Activated T-helper 9 cell treated with anti-CD3 and anti-CD28 coated beads, Interleukin-2, amount 50 U/mL, for 16 hours (primary cell): ENCODE data around the gene DEPDC5.

Source experiments
- DNase-seq: peaks from one replicate; pipeline ENCODE4 v3.0.0-alpha.2; 2020; ENCODE audit warnings: low read depth

DEPDC5 gene

DNA sequence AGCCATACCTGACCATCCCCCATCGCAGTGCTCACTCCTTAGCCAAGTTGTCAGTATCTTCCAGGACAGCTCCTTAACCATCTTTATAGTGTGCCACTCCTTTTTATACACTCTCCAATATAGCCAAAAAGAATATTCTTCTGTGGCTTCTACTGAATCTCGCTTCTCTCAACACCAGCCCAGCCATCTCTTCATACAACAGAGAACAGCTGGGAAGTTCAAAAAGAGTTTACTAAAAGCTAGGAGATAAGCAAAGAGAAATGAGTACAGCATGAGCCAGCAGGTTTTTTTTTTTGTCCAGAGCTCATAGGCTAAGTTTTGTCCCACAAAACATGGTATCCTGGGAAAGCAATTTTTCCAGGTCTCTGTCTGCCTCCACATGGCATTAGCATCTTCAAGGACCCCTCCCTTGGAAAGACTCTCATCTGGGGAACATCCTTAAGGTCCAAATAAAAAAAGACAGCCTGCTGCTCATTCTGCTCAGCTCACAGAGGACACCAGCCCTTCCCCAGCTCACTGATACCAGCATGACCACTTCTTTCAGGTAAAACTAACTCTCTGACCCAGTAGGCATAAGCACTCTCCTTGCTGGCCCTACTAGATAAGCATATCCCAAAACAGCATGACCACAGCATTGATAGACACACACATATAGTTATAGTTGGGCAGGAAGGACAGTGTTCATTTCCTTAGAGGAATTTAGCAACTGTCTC lies 141.7 kb downstream of the DEPDC5 start:
- no peak for DNase-seq

DNA sequence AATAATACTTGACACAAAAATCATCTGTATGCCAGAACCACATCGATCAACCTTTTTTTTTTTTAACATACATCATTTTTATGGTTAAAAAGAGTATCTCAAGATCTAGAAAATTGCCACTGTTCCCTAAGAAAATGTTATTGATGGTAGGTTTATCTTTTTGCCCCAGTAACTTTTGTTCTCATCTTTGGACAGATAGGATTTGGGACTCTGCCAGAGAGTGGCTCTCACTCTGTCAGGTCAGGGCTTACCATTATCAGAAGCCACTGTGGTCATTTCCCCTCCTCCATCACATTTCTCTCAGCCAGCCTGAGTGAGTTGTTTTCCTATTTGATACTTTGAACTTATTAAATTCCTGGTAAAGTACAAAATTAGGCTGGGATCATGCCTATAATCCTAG lies 142.7 kb downstream of the DEPDC5 start:
- DNase-seq = no peak

DNA sequence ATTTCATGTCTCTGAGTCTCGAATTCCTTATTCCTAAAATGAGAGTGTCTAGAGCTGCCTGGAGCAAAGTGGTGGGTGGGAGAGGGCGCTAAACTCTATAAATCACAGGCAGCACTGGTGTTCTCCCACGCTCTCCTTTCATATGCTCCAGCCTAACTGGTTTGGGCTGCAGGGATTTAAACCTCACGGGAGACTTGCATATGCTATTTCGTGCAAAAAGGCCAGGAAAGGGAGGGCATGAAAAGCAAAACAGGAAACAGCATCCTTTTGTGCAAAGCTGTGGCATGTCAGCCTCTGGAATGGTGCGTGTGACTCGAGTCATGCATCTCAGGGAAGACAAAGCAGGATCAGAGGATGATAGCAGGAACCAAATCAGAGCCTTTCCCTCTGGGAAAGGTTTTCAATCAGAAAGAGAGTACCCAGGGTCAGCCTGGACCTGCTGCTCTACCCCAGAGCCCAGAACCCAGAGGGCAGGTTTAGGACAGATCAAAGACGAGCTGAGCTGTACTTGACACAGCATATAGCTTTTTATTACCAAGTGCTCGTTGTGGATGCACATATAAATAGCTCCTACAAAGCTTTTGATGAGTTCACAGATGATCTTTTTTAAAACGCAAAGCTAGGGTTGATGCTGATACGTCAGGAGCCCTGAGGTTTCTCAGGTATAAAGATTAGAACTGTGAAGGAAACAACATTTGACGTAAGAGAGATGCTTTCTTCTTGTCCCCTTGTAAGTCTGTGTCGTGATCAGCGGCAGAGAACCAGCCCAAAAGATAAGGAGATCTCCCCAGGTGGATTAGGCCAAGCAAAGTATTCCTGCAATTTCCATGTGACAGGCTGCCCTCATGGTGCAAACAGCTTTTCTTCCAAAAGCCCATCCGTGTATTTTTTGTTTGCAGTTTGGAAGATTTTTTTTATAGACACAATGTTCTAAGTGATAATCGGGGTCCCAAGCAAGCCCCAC lies 144.3 kb downstream of the DEPDC5 start:
- DNase-seq = no peak

DNA sequence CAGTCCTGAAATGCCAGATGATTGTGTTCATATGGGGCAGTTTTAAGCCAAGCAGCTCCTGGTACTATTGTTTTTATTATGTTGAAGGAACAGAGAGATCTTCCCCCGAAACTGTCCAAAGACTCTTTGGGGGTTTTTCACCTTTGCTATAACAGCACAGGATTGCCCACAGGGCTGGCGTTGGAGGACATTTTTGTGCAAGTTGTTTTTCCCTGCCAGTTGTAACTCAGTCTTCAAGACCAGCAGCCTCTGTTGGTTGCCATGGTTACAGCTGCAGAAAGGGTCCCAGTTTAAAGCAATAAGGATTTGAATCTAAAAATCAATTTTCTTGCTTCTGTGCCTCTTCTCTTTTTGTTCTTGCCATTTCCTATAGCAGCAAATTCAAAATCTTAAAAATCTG lies 145.1 kb downstream of the DEPDC5 start:
- DNase-seq = no peak

DNA sequence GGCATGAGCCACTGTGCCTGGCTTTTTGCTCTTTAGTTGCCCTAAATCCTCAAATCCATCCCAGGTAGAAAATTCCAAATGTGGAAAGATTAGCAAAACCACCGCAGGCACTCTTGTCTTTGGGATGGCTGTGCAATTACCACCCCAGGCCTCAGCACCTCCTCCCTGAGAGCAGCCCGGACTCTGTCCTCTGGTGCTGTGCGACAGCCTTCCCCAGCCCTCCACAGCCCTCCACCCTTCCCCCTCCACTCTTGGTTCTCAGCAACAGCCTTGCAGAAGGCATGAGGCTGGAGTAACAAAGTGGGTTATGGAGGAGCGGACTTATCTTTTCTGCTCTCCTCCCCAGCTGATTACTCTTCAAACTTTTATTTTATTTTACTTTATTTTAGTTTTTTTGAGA lies 145.8 kb downstream of the DEPDC5 start:
- no peak for DNase-seq

DNA sequence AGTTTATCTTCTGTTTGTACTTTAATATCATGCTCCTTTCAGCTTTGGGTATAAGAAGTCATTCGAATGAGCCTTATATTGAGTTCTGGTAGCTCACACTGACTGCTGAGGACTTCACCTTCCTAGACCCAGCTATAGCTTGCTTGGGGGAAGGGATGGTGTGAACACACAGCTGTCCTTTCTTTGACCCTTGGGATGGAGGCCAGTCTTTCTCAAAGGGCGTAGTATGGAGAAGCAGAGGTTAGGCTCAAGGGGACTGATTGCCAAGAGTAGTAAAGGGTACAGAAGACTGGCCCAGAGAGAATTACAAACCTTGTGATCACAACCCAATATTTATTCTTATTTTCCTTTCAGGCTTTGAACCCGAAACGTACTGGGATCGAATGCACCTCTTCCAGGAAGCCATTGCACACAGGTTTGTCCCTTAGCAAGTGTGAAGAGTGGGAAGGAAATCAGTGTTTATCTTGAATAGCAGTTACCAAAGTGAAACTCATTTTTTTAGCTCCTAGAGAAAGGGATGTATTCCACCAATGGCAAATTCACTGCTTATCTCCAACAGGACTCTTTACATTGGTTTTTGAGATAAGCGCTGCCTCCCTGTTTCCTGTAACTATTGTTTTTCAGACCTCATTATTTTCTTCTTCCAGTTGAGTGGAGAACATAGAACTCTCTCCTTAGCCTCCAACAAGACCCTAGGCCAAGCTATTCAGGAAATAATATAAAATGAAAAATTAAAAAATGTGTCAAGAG lies 147.7 kb downstream of the DEPDC5 start:
- no peak for DNase-seq

DNA sequence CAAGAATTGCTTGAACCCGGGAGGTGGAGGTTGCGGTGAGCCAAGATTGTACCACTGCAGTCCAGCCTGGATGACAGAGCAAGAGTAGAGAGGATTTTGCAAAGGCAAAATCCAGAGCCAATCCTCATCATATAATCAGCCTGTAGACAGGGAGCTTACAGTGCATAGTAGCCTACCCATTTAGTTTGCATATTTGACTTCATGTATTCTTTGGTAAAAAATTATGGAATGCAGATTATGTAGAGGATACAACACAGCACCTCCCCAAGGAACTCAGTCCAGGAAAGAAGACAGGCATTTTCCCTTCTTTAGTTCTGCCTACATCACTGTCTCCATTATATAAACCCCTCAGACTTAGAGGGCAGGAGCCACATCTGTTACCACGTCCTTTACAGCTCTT lies 150.8 kb downstream of the DEPDC5 start:
- DNase-seq = no peak

DNA sequence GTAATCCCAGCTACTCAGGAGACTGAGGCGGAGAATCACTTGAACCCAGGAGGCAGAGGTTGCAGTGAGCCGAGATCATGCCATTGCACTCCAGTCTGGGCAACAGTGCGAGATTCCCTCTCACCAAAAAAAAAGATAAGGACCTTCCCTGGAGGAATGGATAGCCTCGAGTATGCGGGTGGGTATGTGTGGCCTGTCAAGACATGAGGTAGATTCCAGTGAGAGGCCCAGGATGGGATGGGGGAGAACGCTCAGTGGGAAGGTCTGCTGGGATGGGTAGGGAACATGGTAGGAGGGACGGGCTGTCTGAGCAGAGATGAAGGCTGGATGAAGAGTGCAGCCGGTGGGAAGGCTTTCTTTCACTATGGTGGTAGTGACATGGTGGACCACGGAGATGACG lies 151.5 kb downstream of the DEPDC5 start:
- DNase-seq = no peak

DNA sequence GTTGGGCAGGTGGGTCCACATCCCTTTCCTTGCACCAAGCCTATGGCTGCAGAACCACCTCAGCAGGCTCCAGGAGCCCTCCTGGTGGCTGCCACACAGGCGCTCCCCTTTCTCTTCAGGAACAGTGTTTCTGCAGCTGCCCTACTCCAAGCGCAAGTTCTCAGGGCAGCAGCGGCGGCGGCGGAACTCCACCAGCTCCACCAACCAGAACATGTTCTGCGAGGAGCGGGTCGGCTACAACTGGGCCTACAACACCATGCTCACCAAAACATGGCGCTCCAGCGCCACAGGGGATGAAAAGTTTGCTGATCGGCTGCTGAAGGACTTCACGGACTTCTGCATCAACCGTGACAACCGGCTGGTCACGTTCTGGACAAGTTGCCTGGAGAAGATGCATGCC lies 152.3 kb downstream of the DEPDC5 start:
- no peak for DNase-seq

DNA sequence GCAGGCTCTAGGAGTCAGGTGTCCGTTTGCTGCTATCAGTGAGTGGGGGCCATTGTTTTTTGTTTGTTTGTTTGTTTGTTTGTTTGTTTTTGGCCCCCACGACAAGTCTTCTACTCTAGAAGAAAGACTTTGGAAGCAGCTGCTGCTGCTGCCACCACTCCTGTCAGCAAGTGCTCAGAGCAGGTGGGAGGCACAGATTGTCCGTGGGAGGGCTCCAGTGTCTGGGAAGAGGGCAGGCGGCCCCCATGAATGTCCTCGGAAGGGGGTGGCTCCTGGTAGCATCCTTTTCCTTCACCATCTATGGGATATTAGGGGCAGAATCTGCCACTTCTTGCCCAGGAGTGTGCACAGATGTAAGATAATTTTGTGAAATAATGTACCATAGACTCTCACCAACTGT lies 152.8 kb downstream of the DEPDC5 start:
- DNase-seq = no peak

DNA sequence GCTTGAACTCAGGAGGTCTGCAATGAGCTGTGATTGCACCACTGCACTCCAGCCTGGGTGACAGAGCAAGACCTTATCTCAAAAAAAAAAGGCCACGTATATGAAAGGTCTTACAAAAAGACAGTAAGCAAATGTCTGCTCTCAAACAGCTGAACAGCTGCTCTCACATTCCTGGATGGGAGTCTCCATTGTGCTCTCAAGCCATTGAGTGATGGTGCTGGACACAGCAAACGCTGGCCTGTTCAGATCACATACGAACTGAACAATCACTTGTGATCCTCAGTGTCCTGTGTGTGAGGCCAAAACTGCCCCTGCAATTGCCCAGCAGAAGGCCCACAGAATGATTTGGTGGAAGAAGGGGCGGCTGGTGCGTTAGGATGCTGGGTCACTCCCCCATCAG lies 156.2 kb downstream of the DEPDC5 start:
- no peak for DNase-seq

DNA sequence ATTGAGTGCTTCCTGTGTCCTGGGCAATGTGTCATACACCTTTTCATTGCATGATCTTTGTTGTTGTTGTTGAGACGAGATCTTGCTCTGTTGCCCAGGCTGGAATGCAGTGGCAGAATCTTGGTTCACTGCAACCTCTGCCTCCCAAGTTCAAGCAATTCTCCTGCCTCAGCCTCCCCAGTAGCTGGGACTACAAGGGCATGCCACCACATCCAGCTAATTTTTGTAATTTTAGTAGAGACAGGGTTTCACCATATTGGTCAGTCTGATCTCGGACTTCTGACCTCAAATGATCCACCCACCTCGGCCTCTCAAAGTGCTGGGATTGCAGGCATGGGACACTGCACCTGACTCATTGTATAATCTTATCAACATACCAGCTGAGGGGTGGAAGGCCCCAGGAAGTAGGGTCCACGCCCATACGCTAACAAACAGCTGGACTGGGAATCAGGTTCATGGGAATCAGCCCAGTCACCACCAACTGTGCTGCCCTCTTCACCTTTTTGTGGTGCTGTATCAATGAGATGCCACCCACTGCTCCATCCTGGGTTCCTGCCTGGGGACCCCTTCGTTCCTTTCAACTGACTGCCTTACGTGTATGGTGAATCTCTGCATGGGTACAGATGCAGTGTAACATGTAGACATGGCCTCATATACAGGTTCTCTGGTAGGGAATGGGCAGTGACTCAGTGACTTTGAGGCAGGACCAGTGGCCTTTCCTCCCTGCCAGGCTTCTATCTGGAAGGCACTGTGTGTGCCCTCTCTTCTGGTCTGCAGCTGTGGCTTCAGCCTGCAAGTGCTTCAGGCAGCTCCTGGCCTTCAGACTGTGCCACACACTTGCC lies 158.0 kb downstream of the DEPDC5 start:
- no peak for DNase-seq

DNA sequence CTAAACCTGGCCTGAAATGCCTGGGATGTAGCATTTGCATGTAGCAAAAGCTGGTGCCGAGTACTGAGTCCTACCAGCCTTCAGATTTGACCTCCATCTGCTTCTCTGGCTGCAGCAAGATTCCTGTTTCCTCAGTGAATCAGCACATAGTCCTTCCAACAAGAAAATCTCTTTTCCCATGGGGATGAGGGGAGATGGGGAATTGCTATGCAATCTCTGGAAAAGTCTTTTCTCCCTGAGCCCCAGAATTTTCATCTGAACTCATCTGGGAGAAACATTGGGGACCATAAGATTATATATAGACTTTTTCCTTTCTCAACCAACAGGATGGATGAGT lies 158.6 kb downstream of the DEPDC5 start:
- DNase-seq = no peak

DNA sequence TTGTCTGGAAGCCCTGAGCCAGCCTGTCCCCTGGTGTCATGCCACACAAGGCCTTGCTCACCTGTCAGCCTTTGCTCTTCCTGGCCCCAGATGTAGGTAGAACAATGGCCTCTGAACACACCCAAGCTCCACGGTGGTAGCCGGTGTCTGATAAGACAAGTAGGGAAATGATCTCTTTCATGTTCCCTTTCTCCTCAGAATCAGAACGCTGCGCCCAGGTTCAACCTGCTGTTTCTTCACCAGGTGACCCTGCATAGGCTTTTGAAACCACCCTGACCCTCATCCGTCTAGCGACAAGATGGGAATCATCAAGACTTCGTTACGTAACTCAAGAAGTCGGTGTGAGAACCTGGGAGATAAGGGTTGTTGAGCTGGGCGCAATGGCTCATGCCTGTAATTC lies 161.8 kb downstream of the DEPDC5 start:
- no peak for DNase-seq

DNA sequence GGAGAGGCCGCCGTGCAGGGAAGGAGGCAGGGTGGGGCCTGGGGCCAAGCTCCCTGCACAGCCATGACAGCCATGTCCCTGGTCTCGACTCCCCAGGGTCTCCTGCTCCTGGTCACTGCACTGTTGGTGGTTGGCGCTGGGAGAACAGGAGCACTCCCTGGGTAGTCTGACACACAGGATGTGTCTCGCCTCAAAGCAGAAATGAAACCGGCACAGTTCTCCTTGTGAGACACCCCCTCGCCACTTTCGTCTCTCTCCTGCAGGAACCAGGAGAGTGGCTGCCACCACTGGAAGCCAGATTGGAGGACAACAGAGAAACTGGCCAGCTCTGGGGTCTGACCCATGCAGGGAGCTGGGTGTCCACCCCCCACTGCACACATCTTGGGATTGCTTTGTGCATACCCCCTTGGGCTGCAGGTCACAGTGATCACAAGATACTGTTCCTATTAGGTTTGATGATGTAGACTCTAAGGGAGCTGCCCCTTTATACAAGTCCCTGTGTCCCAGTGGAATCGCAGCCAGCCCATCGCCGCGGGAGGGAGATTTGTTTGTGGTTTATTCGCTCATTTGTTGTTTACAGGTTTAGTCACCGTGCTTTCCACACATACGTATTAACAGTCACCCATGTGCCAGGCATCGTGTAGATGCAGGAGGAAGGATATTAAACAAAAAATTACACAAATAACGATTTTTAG lies 163.6 kb downstream of the DEPDC5 start:
- DNase-seq = no peak

DNA sequence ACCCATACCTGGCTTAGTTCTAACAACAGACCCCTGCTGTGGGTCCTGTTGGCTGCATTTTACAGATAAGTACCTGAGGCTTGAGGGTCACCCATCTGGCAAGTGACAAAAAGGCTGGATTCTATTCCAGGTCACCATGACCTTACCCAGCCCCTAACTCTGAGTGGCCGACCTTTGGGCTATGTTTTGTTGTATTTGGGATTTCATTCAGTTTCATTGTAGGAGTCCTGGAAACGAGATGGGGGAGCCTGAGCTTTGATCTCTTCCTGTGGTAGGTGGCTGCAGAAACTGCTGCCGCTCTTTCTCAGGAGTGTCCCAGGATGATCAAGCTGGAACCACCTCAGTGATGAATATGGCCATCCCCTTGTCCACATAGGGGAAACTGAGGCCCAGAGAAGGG lies 165.9 kb downstream of the DEPDC5 start:
- no peak for DNase-seq

DNA sequence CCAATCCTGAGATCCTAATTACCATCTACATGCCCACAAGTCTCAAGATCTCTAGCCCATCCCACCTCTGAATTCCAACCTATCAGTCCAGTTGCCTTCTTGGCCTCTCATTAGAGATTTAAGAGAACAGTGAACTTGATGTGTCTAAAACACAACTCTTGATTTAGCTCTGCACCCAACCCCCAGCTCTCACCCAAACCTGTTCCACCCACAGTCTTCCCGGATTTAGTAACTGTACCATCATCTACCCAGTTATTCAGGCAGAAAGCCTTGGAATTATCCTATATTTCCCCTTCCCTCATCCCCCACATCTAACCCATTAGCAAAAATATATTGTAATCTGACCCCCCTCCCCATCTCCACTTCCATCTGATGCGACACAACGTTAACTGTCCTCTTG lies 166.5 kb downstream of the DEPDC5 start:
- no peak for DNase-seq

DNA sequence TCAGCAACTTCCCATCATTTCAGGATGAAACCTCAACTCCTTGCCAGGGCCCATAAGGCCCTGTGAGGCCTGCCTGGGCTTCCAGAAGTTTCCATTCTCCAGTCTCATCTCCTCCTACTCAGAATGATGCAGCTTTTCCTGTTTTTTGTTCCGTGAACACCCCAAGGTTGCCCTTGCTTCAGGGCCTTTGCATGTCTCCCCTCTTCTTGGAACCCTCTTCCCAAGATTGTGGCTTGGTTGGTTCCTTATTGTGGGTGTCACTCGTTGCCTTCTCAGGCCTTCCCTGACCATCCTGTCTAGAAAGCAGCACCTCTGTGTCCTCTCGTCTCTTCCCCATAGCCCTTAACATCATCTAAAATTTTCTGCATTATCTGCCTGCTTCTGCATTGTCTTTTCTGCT lies 167.3 kb downstream of the DEPDC5 start:
- no peak for DNase-seq

DNA sequence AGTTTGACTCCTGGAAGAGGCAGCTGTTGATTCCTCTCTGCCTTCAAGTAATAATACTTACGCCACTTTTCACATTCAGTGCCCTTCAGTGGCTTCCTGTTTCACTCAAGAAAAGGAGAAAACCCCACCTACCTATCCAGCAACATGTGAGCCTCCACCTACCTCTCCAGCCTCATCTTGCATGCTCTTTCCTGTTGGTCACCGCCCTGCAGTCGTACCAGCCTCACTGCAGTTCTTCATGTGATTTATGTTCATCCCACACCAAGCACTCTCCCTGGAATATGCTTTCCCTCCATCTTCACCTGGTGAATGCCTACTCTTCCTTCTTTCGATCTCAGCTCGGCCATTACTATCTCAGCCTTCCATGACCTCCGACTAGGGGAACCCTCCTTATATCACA lies 168.7 kb downstream of the DEPDC5 start:
- DNase-seq = no peak

DNA sequence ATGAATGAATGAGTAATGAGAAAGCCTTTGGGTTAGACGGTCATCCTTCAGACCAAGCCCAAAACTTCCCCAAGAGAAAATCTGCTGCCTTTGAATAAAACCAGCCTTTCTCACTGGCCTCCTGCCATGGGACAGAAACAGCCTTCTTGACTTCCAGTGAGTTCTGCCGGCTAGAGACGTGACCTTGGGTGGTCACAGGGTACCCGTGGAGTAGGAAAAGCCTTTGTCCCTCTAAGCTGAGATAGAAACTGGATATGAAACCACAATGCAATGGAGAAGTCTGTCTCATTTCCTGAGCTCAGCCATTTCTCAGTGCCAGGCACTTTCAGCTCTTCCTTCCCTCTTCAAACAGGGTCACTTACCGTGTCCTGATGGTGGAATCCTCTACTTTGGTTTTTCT lies 169.3 kb downstream of the DEPDC5 start:
- DNase-seq = no peak

DNA sequence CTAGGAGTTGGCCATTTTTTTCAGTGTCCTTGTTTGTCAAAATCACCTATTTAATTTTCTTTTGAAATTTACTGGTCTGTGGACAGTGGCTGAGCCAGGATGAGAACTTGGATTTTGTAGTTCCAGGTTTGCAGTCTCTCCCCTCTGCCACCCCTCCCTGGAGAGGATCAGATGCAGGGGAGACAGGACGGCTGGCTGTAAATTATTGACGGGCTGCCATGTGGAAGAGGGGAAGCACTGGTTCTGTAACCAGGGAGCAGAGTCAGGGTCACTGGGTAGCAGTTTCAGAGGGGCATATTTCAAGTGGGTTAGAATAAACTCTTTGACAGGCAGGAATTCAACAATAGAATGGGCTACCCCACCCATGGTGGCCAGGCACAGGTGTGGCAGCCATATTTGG lies 169.9 kb downstream of the DEPDC5 start:
- no peak for DNase-seq
